G401.6 (cell line): ENCODE measurements around the gene RASSF1.
"Not testable (repeated sequence)": the region's sequence is repeated elsewhere in the genome, so short reads cannot be mapped to it uniquely, and the experiment has no call there.

ENCODE experiments used
- FAIRE-seq: peaks from 2 replicates; lab custom pipeline; 2012; peaks lifted over from hg19 to GRCh38; lab: Jason Lieb, UNC

RASSF1 gene

DNA sequence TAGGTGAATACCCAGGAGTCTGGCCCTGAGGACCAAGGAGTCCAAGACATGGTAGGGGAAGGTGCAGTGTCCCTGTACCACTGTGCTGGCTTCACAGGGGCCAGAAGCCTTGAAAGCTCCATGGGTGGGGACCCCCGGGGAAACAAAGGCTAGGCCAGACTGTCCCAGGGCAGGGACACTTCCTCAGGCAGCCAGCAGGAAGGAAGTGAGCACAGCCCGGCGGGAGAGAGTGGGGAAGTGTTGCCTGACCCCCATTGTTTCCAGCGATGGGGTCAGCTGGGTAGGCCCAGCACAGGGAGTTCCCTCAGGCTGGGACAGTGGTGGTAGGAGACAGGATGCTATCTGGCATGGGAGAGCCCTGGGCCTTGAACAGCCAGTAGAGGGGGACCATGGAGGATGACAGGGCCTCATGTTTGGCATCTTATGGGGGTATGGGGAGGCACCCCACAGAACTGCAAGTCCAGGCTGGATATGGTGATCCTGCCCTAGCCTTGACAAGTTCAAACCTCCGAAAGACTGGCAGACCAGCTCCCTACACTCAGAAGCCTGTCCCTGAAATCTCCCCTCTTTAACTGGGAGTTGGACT, 16.9 kb downstream of the RASSF1 start:
- FAIRE-seq, result no peak

DNA sequence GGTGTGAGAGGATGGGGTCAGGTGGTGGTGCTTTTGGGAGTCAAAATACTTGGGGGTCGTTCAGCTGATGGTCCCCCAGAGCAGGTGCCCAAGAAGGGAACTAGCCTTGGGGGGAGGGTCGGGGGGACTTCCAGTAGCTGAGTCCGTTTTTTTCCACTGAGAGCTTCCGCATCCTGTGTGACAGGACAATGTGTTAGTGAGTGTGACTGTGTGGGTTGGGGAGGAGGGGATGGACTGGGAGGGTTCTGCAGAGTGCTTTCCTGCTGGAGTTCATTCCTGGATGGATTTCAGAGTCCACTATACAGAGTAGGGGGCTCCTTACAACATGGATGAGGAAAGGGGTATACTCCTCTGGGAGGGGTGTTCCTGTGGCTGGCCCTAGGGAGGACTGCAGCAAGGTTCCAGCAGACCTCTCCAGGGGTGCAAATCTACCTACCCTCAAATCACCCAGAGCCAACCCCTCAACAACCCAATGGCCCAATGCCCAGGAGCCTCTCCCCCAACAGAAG, 17.5 kb downstream of the RASSF1 start:
- FAIRE-seq, result no peak

DNA sequence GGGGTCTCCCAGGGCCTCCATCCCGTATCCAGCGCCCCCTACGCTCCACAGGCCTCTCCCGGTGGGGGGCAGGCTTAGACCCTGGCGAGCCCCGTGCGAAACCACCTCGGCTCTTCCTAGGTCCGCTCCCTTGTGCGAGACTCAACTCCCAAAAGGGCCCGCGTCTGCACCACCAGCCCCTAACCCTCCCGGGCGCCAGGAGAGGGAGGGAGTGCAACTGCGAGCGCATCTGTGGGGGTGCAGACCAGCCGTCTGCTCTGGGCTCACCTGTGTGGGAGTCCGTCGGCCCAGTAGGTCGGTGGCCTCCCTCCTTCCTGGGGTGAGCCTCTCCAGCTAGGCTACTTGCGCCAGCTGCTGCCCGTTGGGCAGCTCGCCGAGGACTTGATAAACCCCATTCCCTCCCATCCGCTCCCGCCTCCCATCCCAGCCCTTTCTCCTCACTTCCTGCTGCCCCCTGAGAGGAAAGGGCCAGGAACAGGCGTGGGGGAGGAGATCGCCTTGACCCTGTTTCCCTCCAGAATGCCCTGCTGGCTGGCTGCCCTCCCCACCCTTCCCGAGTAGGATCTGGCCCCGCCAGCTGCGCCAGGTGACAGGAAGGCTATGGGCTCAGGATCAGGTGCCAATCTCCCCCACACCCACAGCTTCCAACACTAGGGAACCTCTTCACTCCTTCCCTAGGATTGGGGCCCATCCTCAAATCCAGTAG, 18.1 kb downstream of the RASSF1 start, which contains the start of gene HYAL2:
HYAL2 (minus strand) TSS at position 360 of the 706 bp plus-strand sequence. CDS start 2,256 bp downstream, outside the sequence.
- FAIRE-seq, result no peak

DNA sequence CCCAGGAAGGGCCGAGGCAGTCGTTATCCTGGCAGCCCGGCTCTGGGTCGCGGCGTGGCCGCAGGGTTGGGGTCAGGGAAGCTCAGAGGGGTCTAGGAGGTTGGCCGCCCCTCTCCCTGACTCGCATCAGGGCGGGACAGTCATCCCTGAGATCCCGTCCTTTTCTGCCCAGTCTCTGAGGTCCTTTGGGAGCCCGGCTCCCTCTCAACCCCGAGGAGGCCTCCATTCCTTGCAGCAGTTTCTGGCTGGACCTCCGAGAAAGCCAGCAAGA, 18.6 kb downstream of the RASSF1 start:
- FAIRE-seq, result no peak

DNA sequence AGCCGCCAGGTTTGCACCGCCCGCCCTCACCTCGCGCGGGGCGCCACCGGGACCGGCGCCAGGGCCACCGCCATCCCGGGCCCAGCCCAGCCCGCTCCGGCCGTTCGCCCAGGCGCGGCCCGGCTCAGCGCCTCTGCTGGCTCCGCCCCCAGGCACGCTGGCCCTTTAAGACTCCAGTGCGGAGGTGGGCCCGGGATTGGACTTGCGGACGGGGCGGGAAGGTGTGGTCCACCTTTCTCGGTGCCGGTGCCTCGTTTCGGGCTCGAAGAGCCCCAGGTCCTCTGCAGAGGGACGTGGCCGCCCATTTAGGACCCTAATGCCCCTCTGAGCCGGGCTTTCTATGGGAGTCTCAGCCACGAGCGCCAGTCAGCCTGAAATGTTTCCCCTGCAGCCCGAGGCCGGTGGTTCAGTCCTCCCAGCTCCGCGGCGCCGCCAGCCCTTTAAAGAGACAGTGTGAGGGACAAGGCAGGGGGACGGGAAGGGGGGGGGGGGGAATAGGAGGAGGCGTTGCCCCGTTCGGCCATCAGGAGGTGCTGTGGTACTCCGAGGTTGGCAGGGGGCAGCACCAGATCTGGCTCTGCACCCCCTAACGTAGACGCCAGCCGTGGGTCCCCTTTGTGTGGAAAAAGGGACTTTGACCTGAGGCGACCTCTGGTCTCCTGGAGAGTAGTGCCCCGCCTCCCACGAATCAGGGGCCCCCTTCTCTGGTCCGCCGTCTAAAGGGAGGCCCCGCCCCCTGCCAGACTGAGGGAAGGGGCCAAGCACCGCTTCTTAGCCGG, 19.1 kb downstream of the RASSF1 start:
- FAIRE-seq, result no peak

DNA sequence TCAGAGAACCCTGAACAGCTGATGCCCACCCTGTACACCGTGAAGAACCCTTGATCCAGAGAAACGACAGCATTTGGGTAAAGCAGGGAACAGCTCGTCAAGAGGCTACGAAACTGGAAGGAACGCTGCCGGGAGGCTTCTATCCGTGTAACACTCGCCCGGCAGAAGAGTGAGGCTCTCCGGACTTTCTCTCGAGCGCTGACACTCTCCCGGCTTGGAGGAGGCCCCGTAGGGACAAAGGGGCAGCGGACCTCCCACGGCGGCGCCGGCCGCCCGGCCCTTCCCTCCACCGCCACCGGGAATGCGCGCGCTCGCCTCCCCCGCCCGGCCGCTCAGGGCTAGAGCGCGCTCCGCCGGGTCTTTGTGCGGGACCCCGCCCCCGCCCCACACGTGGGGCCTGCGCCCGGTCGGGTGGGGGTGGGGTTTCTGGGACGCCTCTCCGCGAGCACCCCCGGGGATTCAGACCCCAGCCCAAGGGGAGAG, 19.7 kb downstream of the RASSF1 start:
- no peak for FAIRE-seq

DNA sequence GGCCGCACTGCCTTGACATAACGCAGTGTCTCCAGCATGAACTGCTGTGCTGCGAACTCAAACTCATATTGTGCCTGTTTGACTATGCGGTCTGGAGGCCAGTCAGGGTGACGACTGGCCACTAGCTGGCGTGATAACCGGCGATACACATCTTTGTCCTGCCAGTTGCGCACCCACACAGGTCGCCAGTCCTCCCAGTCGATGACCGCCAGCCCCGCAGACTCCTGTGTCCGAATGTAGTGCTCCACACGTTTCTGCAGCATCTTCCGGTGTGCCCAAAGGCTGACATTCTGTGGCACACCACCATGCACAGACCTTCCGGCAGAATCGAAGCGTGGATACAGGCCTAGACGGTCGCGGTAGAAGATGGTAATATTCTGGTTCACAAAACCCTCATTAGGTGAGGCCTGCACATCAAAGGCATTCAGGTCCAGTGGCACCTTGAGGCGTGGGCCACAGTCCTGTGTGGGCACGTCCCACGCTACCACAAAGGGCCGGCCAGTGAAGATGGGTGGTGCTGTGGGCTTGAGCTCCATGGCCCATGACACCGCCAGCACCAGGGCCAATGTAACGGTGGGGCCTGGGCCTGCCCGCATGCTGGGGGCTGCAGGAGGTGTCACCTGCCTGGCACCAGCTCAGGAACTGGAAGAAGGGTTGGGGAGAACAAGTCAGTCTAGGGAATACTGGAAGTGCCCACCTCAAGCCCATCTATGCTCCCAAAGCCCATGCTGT, 20.6 kb downstream of the RASSF1 start:
- FAIRE-seq, result no peak

DNA sequence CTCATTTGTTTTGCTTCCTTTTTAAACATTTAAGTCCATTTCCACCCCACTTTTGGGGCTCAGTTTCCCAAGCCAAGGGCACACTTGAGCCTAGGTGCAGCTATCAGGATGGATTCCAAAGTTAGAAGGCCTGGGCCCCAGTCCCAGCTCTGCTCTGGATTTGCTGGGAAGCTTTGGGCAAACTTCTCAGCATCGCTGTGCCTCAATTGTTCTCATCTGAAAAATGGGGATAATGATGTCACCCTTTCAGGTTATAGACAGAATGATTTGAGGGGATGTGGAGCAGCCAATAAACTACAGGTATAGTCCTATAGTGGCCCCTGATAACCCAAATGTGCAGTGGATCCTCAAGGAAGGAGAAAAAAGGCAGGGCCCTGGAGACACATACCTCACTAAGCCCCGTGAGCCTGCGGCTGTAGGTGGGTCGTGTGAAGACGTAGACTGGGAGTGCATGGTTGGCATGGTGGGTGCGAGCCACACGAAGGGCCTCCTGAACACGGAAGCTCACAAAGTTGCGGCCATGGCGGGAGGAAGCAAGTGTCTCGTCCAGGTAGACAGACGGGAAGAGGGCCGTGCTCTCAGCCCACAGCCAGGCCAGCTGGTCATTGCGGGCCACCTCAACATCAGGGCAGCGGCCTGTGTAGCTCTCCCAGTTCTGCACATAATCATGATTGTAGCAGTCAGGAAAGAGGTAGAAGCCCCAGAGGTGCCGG, 21.3 kb downstream of the RASSF1 start:
- FAIRE-seq, result no peak

DNA sequence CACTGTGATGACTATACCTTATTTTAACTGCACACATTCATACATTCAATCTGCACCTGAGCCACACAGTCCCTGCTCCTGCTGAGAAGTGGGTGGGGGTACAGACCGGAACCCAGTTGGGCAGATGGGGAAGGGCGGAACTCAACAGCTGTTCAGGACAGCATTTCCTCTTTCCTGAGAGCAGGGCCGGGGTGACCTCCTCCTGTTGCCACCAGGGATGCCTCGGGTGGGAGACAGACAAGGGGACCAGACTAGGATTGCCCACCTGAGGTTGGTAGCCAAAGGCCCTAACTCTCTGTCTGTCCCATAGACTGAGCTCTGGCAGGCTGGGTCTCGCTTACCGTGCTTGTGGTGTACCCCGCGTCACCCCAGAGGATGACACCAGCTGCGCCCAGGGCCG, 22.0 kb downstream of the RASSF1 start:
- no peak for FAIRE-seq

DNA sequence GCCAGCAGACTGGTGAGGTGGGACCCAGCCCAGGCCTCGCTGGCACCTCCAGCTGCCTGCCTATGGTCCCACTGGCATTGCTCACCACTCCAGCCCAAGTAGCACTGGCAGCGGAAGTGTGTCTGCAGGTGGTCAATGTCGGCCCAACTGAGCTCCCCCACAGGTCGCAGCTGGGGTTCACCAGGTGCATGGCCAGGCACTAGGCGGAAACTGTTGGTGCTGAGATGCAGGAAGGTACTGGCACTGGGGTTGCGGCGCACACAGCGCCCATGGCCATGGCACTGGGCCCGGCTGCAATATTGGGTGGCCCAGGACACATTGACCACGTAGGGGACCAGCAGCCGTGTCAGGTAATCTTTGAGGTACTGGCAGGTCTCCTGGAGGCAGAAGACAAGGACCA, 22.5 kb downstream of the RASSF1 start:
- no peak for FAIRE-seq

DNA sequence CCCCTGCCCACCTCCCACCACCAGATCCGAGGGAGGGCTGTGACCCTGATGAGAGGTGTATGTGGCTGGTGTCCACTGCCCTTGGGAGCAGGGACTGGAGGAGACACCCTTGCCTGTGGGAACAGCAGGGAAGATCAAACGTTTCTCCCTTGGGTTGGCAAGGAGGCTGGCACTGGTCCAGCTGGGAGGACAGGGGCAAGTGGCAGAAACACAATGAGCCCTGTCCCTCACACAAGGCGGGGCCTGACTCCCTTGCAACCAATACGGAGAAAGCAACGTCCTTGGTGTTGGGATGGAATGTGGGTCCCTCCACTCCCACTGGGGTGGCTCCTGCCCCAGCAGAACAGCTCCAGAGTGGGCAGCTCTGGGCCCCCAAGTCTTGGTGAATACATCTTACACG, 23.3 kb downstream of the RASSF1 start:
- FAIRE-seq, result no peak

DNA sequence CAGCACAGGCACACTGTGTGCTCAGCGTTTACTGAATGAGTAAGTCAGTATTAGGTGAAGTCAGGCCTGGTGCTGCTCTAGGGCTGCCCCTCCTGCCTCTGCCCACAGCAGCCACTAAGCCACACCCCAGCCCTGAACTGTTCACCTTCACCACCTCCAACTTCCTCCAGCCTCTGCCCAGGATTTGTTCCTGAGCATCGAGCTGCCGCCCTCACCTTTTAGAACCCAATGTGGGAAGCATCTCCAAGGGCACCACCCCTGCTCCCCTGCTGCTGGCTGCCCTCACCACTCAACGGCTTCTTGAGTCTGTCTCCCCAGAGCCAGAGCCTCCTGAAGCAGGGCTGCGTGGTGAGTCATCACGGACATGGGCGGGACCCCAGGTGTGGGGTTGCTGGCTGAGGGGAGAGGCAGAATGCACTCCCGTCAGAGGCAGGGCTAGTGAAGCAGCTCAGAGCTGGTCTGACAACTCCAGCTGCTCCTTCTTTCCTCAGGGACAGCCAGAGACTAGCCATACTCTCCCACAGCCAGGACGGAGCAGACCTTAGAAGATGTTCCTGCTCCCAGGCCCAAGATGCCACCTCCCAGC, 23.9 kb downstream of the RASSF1 start:
- FAIRE-seq, result no peak

DNA sequence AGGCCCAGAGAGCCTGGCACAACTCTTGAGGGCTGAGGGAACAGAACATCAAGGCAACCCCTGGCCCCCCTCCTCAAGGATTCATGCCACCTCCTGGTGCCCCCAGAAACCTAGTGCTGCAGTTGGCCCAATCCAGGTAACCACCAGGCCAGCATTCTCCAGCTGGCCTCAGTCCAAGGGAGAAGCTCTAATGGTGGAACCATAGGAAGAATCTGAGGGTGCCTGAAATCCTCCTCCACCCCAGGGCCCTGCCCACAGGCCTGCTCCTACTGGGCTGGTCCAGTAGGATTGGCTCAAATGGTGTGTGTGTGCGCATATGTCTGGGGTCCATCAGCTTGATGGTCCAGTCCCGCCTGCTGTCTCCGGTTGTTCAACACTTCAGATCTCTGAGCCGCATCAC, 25.8 kb downstream of the RASSF1 start:
- FAIRE-seq, result no peak

DNA sequence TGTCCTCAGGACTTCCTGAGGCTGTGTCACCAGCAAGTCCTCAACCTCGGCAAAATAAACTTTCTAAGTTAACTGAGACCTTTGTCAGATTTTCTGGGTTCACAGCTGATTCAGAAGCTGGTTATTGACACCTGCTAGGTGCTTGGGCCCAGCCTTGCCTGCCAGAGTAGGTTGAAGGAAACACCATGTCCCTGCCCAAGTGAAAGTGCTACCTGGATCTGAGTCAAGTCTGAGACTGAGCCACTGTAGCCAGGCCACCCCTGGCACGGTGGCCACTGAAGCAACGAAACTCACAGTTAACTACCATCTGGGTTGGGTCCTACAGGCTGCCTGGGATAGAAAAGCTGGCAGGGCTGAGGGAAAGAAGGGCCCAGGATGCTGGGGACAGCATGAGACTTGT, 26.3 kb downstream of the RASSF1 start:
- FAIRE-seq, result no peak

DNA sequence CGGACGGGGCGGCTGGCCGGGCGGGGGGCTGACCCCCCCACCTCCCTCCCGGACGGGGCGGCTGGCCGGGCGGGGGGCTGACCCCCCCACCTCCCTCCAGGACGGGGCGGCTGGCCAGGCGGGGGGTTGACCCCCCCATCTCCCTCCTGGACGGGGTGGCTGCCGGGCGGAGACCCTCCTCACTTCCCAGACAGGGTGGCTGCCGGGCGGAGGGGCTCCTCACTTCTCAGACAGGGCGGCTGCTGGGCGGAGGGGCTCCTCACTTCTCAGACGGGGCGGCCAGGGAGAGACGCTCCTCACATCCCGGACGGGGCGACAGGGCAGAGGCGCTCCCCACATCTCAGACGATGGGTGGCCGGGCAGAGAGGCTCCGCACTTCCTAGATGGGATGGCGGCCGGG, 28.6 kb downstream of the RASSF1 start:
- not testable (repeated sequence) for FAIRE-seq

DNA sequence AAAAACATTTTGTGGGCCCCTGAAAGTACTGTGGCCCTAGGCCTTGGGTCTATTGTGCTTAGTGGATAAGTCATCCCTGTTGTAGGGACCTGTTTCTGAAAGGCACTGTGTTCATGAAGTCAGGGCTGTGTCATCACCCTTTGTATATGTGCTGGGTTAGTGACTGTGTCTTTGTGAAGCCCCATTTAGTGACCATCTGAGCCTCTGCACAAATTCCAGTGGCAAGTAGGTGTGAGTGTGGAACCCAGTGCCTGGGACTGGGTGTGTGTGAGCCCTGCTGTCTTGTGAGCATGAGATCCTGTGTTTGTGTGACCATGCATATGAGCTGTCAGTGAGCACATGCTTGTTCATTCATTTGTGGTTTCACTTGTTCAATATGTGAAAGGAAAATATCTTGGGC, 36.0 kb downstream of the RASSF1 start:
- no peak for FAIRE-seq

DNA sequence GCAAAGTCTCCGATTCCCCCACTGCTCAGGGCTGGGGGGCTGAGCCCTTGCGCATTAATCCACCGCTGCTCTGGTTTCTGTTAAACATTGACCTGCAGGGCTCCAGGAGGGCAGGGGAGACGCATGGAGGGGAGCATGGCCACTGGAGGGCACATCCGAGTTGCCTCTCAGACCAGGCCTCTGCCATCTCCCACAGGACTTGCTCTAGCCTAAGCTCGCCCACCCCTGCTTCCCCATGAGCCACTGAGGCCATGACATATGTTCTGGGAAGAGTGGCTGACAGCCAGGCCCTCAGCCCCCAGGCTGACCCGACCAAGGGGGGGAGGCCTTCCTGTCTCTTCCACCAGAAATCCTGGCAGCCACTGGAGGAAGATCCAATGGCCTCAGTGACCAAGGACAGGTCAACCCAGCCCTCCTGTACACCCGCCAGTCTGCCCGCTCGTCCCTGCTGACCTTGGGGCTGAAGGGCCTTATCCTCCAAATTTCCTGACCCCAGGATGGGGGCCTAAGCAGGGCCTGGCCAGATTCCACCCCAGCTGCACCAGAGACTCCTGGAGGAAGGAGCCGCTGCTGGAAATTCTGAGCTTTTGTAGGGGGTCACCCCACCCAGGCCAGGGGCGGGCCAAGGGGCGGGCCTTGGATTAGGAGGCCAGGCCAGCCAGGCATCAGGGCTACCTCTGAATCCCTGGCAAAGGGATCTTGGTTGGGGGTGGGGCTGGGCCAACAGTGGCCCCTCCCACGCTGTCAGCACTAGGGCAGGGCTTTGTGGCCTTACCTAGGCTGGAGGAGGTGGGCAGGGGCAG, 37.4 kb downstream of the RASSF1 start, which contains the start of gene HYAL1:
HYAL1 (minus strand) TSS at position 562 of the 803 bp plus-strand sequence. CDS start 618 bp downstream, outside the sequence.
- no peak for FAIRE-seq

DNA sequence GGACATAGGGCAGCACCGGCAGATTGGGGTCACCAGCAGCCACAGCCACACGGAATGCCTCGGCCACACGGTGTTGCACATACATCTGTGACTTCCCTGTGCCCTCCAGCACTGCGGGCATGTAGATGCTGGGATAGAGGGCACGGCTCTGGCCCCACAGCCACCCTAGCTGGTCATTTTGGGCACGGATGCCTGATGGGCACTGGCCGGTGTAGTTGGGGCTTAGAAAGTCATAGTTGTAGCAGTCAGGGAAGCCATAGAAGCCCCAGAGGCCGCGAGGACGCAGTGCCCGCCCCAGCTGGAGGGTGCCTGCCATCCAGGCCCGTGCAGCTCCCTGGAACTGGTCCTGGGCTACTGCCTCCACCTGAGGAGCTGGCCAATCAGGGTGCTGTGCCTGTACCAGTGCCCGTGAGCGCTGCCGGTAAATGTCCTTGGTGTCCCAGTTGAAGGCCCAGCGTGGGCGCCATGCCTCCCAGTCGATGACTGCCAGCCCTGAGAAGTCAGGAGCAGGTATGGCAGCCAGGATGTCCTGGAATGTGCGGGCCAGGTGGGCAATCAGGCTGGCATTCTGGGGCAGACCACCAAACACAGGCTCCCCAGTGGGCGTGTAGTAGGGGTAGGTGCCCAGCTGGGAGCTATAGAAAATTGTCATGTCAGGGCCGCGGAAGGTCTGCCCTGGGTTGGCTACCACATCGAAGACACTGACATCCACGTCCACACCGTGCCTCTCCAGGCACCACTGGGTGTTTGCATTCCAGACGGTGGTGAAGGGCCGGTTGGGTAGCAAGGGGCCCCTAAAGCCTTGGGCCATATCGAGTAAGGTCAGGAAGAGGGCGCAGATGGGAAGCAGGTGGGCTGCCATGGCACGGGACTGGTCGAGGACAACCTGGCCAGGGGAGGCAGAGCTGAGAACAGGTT, 38.3 kb downstream of the RASSF1 start:
- no peak for FAIRE-seq

DNA sequence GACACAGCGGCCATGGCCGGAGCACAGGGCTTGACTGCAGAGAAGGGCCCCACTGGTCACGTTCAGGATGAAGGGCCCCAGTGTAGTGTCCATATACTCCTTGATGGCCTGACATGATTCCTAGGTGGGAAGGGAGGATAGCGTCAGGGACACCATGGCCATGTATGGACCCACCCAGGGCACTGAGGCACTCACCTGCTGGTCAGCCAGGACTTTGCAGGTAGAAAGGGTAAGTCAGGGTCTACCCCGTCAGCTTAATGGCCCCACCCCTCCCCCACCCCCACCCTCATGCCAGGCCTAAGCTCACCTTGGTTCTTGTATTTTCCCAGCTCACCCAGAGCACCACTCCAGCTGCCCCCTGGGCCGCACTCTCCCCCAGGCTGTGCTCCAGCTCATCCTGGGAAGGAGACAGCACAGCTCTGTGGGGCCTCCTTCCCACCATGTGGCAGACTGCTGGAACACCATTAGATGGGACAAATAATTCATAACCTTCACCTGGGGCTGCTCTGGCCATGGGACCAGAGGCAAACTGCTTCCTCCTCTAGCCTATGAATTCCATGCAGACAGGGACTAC, 39.9 kb downstream of the RASSF1 start:
- FAIRE-seq, result no peak
